Endodermal cell (in vitro differentiated cells): ENCODE results near the gene GKAP1. TPM values are rescaled to one million over a fixed set of nuclear protein-coding genes. Genes with fewer than 3 reads are reported as not detected.
"Not testable (repeated sequence)": the region's sequence is repeated elsewhere in the genome, so short reads cannot be mapped to it uniquely, and the experiment has no call there.

Experiments used
- DNase-seq: peaks from one replicate; pipeline ENCODE4 v3.0.0-alpha.2; 2017
- H3K27ac ChIP-seq: 2 replicates; pipeline ENCODE4 v1.5.1; 2013; ENCODE audit warnings: mild to moderate bottlenecking, low read depth, low read length, moderate library complexity
- H3K27me3 ChIP-seq: 2 replicates; pipeline ENCODE4 v1.6.1; 2013; ENCODE audit warnings: mild to moderate bottlenecking, low read length, moderate library complexity; ENCODE audit not compliant: insufficient read depth, control insufficient read depth, poor library complexity, severe bottlenecking
- H3K36me3 ChIP-seq: 2 replicates; pipeline ENCODE4 v1.7.0; 2013; ENCODE audit warnings: mild to moderate bottlenecking, low read length, moderate library complexity; ENCODE audit not compliant: control insufficient read depth, insufficient read depth
- H3K4me1 ChIP-seq: one replicate; pipeline ENCODE4 v1.7.0; 2013; ENCODE audit warnings: low read length; ENCODE audit not compliant: control insufficient read depth, insufficient read depth
- H3K4me3 ChIP-seq: 2 replicates; pipeline ENCODE4 v1.5.1; 2013; ENCODE audit warnings: mild to moderate bottlenecking, low read length, moderate library complexity
- H3K9ac ChIP-seq: 2 replicates; pipeline ENCODE4 v1.6.1; 2013; ENCODE audit warnings: mild to moderate bottlenecking, low read length, moderate library complexity; ENCODE audit not compliant: poor library complexity, severe bottlenecking; ENCODE audit errors: extremely low read depth
- H3K9me3 ChIP-seq: 2 replicates; pipeline ENCODE4 v1.6.1; 2013; ENCODE audit warnings: mild to moderate bottlenecking, low read length, moderate library complexity; ENCODE audit not compliant: control insufficient read depth
- H3K27ac Mint-ChIP-seq: 2 replicates; pipeline ENCODE4 v1.8.0; 2020; ENCODE audit warnings: mixed read lengths
- H3K27me3 Mint-ChIP-seq: 2 replicates; pipeline ENCODE4 v1.8.0; 2021; ENCODE audit warnings: mild to moderate bottlenecking, mixed read lengths; ENCODE audit not compliant: insufficient read depth
- H3K36me3 Mint-ChIP-seq: 2 replicates; pipeline ENCODE4 v1.8.0; 2020; ENCODE audit warnings: low read depth, mixed read lengths
- H3K4me1 Mint-ChIP-seq: 2 replicates; pipeline ENCODE4 v1.8.0; 2020; ENCODE audit warnings: mixed read lengths
- H3K4me3 Mint-ChIP-seq: 2 replicates; pipeline ENCODE4 v1.8.0; 2020; ENCODE audit warnings: mild to moderate bottlenecking, moderate library complexity, mixed read lengths
- H3K9me3 Mint-ChIP-seq: 2 replicates; pipeline ENCODE4 v1.8.0; 2020; ENCODE audit warnings: mild to moderate bottlenecking, mixed read lengths
- CTCF ChIP-seq: fragments of 200-600 bp; sonication (generic); conservative IDR thresholded peaks from 2 replicates; pipeline ENCODE4 v1.5.0; 2021; ENCODE audit warnings: antibody characterized with exemption, mild to moderate bottlenecking
- WGBS, 2 experiments: methylation state at CpG; one replicate each; pipeline versions ENCODE4 v1.1.5 to v1.1.7; 2013; ENCODE audit warnings: missing lambda C conversion rate in 2 of 2, mixed read lengths in 1 of 2; ENCODE audit not compliant: insufficient coverage in 1 of 2, insufficient read length in 1 of 2; 5-methylcytosine and 5-hydroxymethylcytosine counted together
- total RNA-seq, 2 donors: library from RNA; stranded (reverse); fragmentation: NEBNext Ultra II Directional in 1 of 2; extraction: Animal tissue kit (Norgen Biotek cat#: 25700) in 1 of 2; gene quantifications; 2 replicates in 1 of 2; 3 replicates in 1 of 2; pipeline ENCODE4 v1.2.1, GENCODE V29; 2021

Gene GKAP1
- total RNA-seq, 2 donors from 2014 or later: 8.5 to 13.5 TPM

GRCh38 chr9:83749706-83750105, 67.9 kb downstream of the GKAP1 start:
- no peaks in the 10 kb centered on the region for H3K4me1 ChIP-seq
- no peaks in the 10 kb centered on the region for H3K9me3 ChIP-seq
- no peaks in the 10 kb centered on the region for H3K9me3 Mint-ChIP-seq
- no peaks in the 10 kb centered on the region for H3K27me3 Mint-ChIP-seq
- H3K27me3 ChIP-seq: no peaks in the 10 kb centered on the region
- no peak overlapping the region for H3K4me3 Mint-ChIP-seq
- no peak overlapping the region for H3K9ac ChIP-seq
- no peaks in the 10 kb centered on the region for H3K4me1 Mint-ChIP-seq
- no peak overlapping the region for H3K27ac Mint-ChIP-seq
- no peak for DNase-seq
- H3K27ac ChIP-seq: no peak overlapping the region
- H3K4me3 ChIP-seq: no peak overlapping the region
- 96% methylated on average over 2 of the region's 3 CpGs; no CpG with 5 or more reads in 1 of the 2 experiments for WGBS, 2 experiments
- TF ChIP-seq CTCF: no peak
- peaks cover 4% of the 10 kb centered on the region for H3K36me3 ChIP-seq
- peaks cover 6% of the 10 kb centered on the region for H3K36me3 Mint-ChIP-seq

GRCh38 chr9:83744206-83744605, 73.4 kb downstream of the GKAP1 start:
- Mint-ChIP-seq H3K9me3 (no peaks in the 10 kb centered on the region), H3K27me3 (no peaks in the 10 kb centered on the region), H3K36me3 (peaks cover under 1% of the 10 kb centered on the region), H3K4me1 (no peaks in the 10 kb centered on the region), H3K27ac (no peak overlapping the region), H3K4me3 (no peak overlapping the region)
- Histone ChIP-seq H3K27me3 (no peaks in the 10 kb centered on the region), H3K36me3 (peaks cover 5% of the 10 kb centered on the region), H3K9me3 (no peaks in the 10 kb centered on the region), H3K27ac (no peak overlapping the region), H3K4me3 (no peak overlapping the region), H3K4me1 (no peaks in the 10 kb centered on the region), H3K9ac (no peak overlapping the region)
- no peak for DNase-seq
- WGBS, 2 experiments: 67% methylated on average over 1 of the region's 1 CpG; no CpG with 5 or more reads in 1 of the 2 experiments
- no peak for TF ChIP-seq CTCF

- H3K27ac Mint-ChIP-seq: no peak overlapping the region
- H3K4me3 ChIP-seq: no peak overlapping the region
- no peaks in the 10 kb centered on the region for H3K27me3 ChIP-seq
- H3K4me3 Mint-ChIP-seq: no peak overlapping the region
- no peak for TF ChIP-seq CTCF
- H3K4me1 ChIP-seq: no peaks in the 10 kb centered on the region
- H3K27me3 Mint-ChIP-seq: no peaks in the 10 kb centered on the region
- no peaks in the 10 kb centered on the region for H3K9me3 ChIP-seq
- WGBS, 2 experiments: 92 to 94% methylated on average over 3 to 4 of the region's 4 CpGs
- H3K9me3 Mint-ChIP-seq: peaks cover 2% of the 10 kb centered on the region
- DNase-seq: no peak
- no peaks in the 10 kb centered on the region for H3K36me3 Mint-ChIP-seq
- H3K4me1 Mint-ChIP-seq: no peaks in the 10 kb centered on the region
- no peaks in the 10 kb centered on the region for H3K36me3 ChIP-seq
- H3K27ac ChIP-seq: no peak overlapping the region
- H3K9ac ChIP-seq: no peak overlapping the region
Measured at GRCh38 chr9:83733739-83734138, 83.8 kb downstream of the GKAP1 start.

- H3K27me3 Mint-ChIP-seq, H3K4me3 ChIP-seq, H3K4me1 Mint-ChIP-seq, H3K36me3 ChIP-seq, DNase-seq, H3K9ac ChIP-seq, H3K9me3 ChIP-seq, H3K9me3 Mint-ChIP-seq, H3K36me3 Mint-ChIP-seq, H3K4me1 ChIP-seq, H3K27me3 ChIP-seq, H3K27ac Mint-ChIP-seq, H3K4me3 Mint-ChIP-seq, H3K27ac ChIP-seq: not testable (repeated sequence)
- WGBS, 2 experiments: 98% methylated on average over 5 of the region's 22 CpGs; no CpG with 5 or more reads in 1 of the 2 experiments
Measured at GRCh38 chr9:83728591-83729368, 88.8 kb downstream of the GKAP1 start.
